GM21367 (cell line): Measurements from ENCODE around the gene CCK.

Experiments
- ATAC-seq: cut with Tn5 transposase; IDR thresholded peaks from one replicate; pipeline ENCODE4 v1.9.1; 2021; ENCODE audit not compliant: unreplicated experiment

The CCK gene

DNA sequence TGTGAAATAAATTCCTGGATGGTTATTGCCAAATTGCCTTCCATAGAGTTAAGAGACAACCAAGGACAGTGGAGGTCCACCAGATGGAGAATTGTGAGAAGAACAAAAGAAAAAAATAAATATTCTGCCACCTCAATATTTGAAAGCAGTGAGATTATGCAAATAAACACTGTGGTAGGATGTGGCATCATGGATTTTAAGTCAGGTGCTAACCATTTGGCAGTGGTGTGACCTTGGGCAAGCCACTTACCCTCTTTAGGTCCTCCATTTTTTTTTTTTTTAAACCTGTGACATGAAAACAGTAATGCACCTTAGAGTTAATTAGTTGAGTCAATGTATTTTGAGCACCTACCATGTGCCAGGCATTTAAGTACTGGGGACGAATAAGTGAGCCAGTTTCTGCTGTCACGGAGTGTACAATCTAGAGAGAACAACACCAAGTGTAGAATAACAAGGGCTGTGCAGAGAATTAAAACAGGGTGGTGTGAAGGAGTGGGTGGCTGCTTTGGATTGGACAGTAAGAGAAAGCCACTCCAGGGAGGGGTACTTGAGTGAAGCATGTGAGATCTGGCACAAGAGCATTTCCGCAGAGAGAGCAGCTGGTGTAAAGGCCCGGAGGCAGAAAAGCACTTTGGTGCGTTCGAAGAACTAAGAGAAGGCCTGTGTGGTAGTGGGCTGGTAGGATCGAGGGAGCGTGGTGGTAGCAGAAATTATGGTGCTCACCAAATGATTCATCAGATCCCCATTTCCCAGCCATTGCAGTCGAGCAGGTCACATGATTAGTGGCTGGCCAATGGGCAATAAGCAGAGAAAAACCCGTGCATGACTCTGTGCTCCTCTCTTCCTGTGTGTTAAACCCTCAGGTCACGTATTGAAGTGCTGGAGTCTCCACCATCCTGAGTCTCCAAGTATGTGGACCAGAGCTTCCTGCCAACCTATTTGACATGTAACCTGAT, 39.2 kb downstream of the CCK start:
- no peak for ATAC-seq

DNA sequence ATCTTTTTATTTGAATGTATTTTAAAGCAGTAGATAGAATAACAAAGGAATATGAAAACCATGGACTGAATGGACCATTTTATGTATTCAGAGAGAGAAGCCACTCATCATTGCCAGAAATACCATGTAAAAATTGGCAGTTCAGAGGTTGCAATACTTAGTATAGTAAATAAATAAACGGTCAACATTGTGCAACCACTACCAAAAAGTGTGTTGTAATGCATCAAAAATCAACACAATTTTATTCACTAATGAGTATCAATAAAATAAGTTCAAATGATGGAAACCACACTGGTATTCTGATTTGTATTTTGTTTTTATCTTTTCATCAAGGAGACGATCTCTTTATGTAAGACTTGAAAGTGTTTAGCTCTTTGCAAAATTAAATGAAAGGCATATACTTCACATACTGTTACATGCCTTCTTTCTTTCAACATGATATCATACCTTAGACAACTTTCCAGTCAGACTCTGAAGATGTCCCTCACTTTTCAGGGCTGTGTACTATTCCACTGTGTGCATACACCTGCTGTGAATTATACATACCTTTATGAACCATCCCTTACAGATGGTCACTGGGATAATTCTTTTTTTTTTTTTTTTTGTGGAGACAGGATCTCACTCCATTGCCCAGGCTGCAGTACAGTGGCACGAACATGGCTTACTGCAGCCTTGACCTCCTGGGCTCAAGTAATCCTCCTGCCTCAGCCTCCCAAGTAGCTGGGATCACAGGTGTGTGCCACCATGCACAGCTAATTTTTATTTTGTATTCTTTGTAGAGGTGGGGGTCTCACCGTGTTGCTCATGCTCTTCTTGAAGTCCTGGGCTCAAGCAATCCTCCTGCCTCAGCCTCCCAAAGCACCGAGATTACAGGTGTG, 40.3 kb downstream of the CCK start:
- ATAC-seq, result no peak

DNA sequence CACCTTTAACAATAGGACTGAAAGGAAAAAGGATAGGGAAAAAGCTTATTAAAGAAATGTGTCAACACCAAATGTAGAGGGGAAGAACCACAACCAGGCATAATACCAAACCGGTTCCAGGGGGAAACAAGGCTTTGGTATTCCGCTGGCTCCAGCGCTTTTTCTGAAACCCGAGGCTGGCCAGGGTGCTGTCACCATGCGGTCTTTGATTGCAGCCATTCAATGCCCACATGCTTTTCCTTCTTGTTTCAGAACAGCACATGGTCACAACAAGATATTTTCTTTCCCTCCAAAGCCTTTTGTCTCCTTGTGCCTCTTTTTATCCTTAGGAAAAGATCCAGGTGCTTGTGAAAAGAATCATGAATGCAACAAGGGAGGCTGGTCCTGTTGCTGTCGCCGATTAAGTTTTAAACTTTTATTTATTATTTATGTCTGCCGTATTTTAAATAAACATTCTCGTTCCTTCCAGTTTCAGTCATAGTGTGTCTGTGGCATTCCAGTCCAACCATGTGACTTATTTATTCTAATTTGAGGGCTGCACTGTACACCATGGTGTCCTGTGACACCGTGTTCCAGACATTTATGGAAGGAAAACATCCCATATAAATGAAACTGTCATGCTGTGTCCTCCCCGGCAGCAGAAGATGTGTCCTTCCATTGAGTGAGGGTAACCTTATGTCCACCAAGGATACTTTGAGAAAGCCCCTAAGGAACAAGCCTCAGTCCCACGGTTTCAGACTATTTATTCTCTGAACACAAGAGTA, 41.1 kb downstream of the CCK start:
- no peak for ATAC-seq

DNA sequence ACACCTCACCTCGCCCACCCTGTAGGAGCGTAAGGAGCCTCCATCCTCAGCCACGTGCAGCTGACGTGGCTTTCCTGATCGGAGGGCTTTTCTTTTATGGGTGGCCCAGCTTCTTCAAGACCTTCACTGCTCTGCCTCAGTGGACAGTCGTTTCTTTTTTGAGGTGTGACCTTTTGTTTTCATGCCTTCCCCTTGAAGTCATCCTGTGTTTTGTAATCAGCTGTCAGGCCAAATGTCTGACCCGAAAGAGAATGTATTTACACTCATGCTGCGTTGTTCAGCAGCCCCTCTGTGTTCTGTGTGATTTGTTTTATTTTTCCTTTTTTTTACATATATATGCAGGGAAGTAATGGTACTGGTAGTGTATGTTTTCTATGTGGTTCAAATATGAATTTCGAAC, 41.8 kb downstream of the CCK start:
- no peak for ATAC-seq

DNA sequence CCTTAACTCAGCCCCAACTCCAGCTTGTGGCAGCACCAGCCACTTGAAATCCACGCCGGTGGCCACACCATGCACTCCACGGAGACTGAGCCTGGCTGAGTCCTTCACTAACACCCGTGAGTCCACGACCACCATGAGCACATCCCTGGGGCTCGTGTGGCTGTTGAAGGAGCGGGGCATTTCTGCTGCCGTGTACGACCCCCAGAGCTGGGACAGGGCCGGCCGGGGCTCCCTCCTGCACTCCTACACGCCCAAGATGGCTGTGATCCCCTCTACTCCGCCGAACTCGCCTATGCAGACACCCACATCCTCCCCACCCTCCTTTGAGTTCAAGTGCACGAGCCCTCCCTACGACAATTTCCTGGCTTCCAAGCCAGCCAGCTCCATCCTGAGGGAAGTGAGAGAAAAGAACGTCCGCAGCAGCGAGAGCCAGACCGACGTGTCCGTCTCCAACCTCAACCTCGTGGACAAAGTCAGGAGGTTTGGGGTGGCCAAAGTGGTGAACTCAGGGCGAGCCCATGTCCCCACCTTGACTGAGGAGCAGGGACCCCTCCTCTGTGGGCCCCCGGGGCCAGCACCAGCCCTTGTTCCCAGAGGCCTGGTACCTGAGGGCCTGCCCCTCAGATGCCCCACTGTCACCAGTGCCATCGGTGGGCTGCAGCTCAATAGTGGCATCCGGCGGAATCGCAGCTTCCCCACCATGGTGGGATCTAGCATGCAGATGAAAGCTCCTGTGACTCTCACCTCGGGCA, 42.9 kb downstream of the CCK start:
- no peak for ATAC-seq

DNA sequence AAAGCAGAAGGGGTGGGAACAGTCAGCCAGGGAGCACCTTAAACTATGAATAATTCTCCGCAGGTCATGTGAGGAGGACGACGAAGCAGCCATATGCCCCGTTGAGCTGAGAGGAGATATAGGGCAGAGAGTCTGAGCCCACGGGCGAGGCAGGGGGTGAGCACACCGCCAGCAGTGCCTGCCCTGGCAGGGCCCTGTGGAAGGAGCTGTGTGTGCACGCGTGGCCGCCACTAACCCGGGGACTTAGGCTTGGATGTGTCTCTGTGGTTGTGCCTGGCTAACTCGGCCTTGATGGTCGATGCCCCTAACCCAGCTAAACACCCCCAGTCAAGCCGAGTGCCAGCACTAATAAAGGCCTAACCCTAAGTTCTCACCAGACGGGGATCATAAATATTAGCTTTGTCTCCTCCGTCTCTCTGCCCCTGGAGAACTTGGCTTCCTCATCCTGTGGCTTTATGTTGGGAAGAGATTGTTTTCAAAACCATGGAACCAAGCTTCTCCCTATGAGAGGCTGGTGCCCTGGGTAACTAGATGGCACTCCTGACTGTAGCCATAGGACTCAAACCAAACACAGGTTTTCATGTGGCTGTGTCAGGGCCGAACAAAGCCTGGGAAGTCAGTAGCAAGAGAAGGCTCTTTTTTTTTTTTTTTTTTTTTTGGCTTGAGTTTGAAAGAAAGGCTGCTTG, 45.4 kb downstream of the CCK start:
- ATAC-seq, result no peak

DNA sequence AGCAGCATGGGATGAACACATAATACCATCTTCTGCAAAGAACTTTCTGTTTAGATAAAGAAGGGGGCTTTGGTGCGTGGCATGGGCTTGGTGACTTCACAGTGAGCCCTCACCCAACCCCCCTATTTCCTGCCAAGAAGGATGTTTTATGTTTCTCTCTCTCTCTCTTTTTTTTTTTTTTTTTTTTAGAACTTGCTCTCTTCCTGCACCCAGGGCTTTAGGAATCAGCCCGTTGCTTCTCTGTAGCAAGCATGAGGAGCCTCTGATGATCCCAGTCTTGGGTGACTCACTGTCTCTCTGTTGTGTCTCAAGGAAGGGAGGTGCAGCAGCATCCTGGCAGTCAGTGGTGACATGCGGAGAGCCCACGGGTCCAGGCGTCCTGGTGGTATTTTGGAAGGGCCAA, 49.1 kb downstream of the CCK start:
- ATAC-seq, result no peak

DNA sequence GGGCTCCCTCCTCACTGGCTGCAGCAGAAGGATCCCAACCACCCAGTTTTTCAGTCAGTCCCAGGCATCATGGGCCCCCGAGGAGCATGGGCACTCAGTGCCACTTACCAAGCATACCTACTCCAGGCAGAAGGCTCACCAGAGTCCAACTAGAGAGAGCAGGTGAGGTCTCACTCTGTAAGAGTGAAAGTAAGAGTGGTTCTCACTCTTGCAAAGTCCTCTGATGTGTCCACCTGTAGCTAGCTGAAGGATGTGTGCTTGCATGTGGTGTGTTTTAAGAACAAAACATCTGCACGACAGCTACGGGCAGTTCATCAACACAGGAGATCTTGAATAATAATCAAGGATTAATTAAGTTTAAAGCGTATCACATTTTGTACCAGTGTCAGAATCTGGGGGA, 49.7 kb downstream of the CCK start:
- ATAC-seq, result peak; percentile 59

DNA sequence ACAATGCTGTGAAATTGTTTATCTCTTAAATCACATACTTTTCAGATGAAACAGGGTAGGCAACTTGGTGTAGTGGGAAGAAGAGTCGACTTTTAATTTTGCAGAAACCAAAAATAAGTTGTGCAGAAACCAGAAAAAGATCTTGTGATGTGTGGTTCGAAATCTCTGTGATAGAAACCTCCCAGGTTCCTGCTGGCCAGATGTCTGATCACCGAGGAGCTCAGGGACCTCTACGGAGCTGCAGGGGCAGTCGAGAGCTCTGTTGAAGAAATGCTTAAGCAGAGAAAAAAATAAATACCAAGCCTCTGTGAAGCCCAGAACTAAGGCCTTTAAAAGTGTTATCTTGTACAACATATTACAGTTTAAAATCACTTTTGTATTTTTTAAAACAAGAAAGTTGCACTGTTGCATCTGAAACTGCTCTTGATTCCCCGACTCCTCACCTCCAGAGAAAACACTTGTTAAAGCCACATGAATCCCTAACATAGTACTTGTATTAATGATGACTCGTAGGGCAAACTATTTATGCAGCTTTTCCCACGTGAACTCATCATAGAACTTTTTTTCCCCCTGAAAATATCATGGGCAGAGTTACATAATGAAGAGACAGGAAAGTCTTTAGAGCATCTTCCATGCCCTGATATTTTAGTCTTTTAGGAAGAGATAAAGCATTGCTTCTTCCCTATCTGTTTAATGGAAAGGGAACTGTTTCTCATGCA, 51.3 kb downstream of the CCK start:
- no peak for ATAC-seq

DNA sequence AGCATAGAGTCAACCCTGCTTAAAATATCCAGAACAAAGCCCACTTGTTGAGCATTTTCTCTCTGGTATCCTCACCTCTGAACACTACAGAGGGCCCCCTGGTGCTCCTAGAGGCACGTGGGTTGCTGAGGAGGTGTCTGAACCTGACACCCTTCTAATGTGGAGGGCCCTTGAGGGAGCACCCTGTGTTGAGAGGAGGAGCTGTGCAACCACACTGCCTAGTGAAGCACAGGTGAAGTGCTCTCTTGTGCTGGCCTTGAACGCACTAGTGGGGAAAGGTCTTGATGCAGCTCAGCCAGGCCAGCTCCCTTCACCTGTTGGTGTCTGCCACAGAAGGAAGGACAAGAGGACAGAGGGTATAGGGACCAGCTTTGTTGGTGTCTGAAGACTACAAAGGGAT, 51.9 kb downstream of the CCK start:
- ATAC-seq, result no peak

DNA sequence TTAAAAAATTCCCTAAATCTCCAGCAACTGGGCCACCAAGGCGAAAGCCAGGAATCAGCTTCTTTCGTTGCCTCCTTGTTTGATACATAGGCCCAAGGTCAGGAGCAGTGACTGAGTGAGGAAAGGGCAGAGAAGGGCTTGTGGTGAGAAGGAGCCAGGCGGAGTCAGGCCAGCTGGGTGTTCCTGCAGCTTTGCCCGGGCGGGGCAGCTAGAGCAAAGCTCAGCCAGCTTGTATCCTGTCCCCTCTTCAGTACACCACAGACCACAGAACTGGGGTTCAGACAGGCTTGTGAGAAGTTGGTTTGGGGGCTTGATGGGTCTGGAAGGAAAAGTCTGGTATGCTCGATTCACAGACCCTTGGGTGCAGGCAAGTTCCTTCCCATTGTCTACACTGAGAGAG, 52.6 kb downstream of the CCK start:
- peak; percentile 49 for ATAC-seq

DNA sequence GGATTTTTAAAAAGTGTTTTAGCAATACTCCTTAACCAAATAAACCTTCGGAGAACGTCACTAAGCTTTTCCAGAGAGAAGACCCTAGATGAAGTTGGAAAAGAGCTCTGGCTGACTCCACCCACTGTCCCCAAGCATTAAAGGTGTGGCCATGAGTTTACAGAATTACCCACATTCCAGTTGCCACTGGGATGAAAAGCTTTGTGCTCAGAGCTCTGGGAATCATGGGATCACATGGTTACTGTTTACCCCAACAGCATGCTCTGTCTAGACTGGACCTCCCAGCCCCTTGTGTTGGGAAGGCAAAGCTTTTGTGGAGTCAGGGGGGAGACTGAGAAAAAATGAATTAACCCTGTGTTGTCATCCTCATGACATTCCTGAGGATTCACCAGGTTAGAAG, 55.3 kb downstream of the CCK start:
- ATAC-seq, result no peak

DNA sequence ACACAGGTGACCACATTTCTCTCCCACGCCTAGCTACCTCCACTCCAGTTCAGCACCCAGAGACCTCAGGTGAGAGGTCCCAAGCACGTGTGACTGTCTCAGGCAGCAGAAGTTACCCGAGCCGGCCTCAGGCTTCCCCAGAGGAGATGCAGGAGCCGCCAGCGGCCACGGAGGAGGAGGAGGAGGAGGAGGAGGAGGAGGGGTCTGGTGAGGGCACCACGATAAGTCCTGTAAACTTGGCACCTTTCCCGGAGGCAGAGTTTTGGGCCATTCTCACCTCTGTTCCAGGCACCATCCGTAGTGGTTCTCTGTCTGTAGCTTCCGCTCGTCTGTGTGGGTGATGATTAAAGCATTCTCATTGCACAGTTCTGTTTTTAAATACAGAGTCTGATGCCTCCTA, 56.1 kb downstream of the CCK start:
- ATAC-seq, result no peak
